Hepatocyte (in vitro differentiated cells): ENCODE results near the gene PIGN. TPM values are rescaled to one million over a fixed set of nuclear protein-coding genes. Genes with fewer than 3 reads are reported as not detected.

Source experiments
- DNase-seq: peaks from one replicate; pipeline ENCODE4 v3.0.0-alpha.2; 2016; ENCODE audit warnings: low spot score
- H2AFZ ChIP-seq: fragments of 200-600 bp; sonication (generic); 2 replicates; pipeline ENCODE4 v1.6.0; 2016; ENCODE audit warnings: antibody characterized with exemption, mild to moderate bottlenecking
- H3K27ac ChIP-seq: fragments of 200-600 bp; sonication (generic); 2 replicates; pipeline ENCODE4 v1.5.1; 2016; ENCODE audit warnings: mild to moderate bottlenecking
- H3K27me3 ChIP-seq: fragments of 200-600 bp; sonication (generic); 2 replicates; pipeline ENCODE4 v1.6.1; 2016
- H3K36me3 ChIP-seq: fragments of 200-600 bp; sonication (generic); replicated peaks from 2 replicates; pipeline ENCODE4 v1.5.1; 2016; ENCODE audit warnings: low read depth; ENCODE audit not compliant: insufficient read depth
- H3K4me1 ChIP-seq: fragments of 200-600 bp; sonication (generic); 2 replicates; pipeline ENCODE4 v1.5.1; 2016; ENCODE audit warnings: mild to moderate bottlenecking, moderate library complexity; ENCODE audit not compliant: insufficient read depth
- H3K4me2 ChIP-seq: fragments of 200-600 bp; sonication (generic); 2 replicates; pipeline ENCODE4 v1.6.0; 2016
- H3K4me3 ChIP-seq: fragments of 200-600 bp; sonication (generic); 2 replicates; pipeline ENCODE4 v1.5.1; 2016; ENCODE audit warnings: mild to moderate bottlenecking
- H3K79me2 ChIP-seq: fragments of 200-600 bp; sonication (generic); 2 replicates; pipeline ENCODE4 v1.6.0; 2017; ENCODE audit warnings: mild to moderate bottlenecking
- H3K9me2 ChIP-seq: fragments of 200-600 bp; sonication (generic); replicated peaks from 2 replicates; pipeline ENCODE4 v1.6.0; 2017; ENCODE audit warnings: mild to moderate bottlenecking; ENCODE audit not compliant: insufficient read depth
- H3K9me3 ChIP-seq: fragments of 200-600 bp; sonication (generic); 2 replicates; pipeline ENCODE4 v1.5.1; 2016; ENCODE audit warnings: low read depth, mild to moderate bottlenecking
- H4K20me1 ChIP-seq: fragments of 200-600 bp; sonication (generic); 2 replicates; pipeline ENCODE4 v1.6.0; 2016; ENCODE audit warnings: mild to moderate bottlenecking; ENCODE audit not compliant: insufficient read depth, poor library complexity, severe bottlenecking
- CTCF ChIP-seq: fragments of 200-600 bp; sonication (generic); IDR thresholded peaks from 2 replicates; pipeline ENCODE4 v1.5.1; 2016; ENCODE audit warnings: antibody characterized with exemption, mild to moderate bottlenecking; ENCODE audit not compliant: poor library complexity
- EZH2 ChIP-seq: fragments of 200-600 bp; sonication (generic); IDR thresholded peaks from 2 replicates; pipeline ENCODE4 v1.6.1; 2016; ENCODE audit warnings: antibody characterized with exemption, mild to moderate bottlenecking, borderline replicate concordance
- EZH2phosphoT487 ChIP-seq: fragments of 200-600 bp; sonication (generic); IDR thresholded peaks from one replicate; pipeline ENCODE4 v1.6.1; 2018; ENCODE audit warnings: antibody characterized with exemption, mild to moderate bottlenecking, low read depth, moderate library complexity; ENCODE audit not compliant: unreplicated experiment, severe bottlenecking
- WGBS: methylation state at CpG from one replicate; pipeline ENCODE4 v1.1.6; 2016; ENCODE audit warnings: low lambda C conversion rate; ENCODE audit errors: missing lambda C conversion rate; 5-methylcytosine and 5-hydroxymethylcytosine counted together
- polyA plus RNA-seq: library from polyadenylated mRNA; unstranded; fragments of >200 nt; fragmentation: Nextera tagmentation; extraction: Ambion mirVana; gene quantifications from 2 replicates; pipeline ENCODE4 v1.2.1, GENCODE V29; 2016
- total RNA-seq: library from RNA; depleted of rRNA; stranded (reverse); fragments of >200 nt; gene quantifications from 2 replicates; pipeline ENCODE4 v1.2.3, GENCODE V29; 2014

Gene PIGN
- total and polyA plus RNA-seq, 2 experiments from 2014 or later: 18.9 to 42.9 TPM

GRCh38 chr18:62118328-62118727 lies 68.5 kb downstream of the PIGN start:
- Histone ChIP-seq H3K27me3 (no peaks in the 10 kb centered on the region), H2AFZ (no peak overlapping the region), H3K79me2 (no peaks in the 10 kb centered on the region)

DNA sequence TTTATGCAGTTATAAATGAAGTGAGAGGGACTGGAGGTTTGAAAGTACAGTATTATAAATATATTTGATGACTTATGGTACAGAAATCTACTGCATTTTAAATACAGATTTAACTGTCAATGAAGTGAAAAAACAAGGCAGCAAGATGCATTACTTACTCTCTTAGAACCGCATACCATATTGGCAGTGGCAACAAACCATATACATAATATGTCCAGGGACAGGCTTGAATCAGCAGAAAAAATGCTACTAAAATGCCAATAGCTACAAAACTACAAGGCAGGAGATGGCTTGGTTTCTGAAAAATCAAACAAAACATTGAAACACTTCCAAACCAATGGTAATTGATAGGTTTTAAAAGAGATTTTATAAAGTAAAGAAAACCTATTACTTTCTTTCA lies 77.2 kb downstream of the PIGN start:
- Histone ChIP-seq H4K20me1 (no peaks in the 10 kb centered on the region), H3K36me3 (no peaks in the 10 kb centered on the region), H3K9me3 (no peaks in the 10 kb centered on the region), H3K9me2 (no peaks in the 10 kb centered on the region), H3K79me2 (no peaks in the 10 kb centered on the region), H2AFZ (no peak overlapping the region), H3K27ac (no peak overlapping the region), H3K4me1 (no peaks in the 10 kb centered on the region), H3K27me3 (no peaks in the 10 kb centered on the region), H3K4me3 (no peak overlapping the region), H3K4me2 (no peak overlapping the region)
- no peak for DNase-seq
- no peak for TF ChIP-seq EZH2phosphoT487
- no peak for TF ChIP-seq CTCF
- TF ChIP-seq EZH2: no peak
- 91% methylated on average over 1 of the region's 1 CpG for WGBS

More at GRCh38 chr18:62118328-62118727, 68.5 kb downstream of the PIGN start:
- H3K9me2 ChIP-seq: no peaks in the 10 kb centered on the region
- no peaks in the 10 kb centered on the region for H3K4me1 ChIP-seq
- H3K27ac ChIP-seq: no peak overlapping the region
- no peak overlapping the region for H3K4me3 ChIP-seq
- H3K9me3 ChIP-seq: no peaks in the 10 kb centered on the region
- DNase-seq: no peak
- no peak overlapping the region for H3K4me2 ChIP-seq
- H4K20me1 ChIP-seq: no peaks in the 10 kb centered on the region
- TF ChIP-seq EZH2: no peak
- no peak for TF ChIP-seq EZH2phosphoT487
- TF ChIP-seq CTCF: no peak
- no peaks in the 10 kb centered on the region for H3K36me3 ChIP-seq

DNA sequence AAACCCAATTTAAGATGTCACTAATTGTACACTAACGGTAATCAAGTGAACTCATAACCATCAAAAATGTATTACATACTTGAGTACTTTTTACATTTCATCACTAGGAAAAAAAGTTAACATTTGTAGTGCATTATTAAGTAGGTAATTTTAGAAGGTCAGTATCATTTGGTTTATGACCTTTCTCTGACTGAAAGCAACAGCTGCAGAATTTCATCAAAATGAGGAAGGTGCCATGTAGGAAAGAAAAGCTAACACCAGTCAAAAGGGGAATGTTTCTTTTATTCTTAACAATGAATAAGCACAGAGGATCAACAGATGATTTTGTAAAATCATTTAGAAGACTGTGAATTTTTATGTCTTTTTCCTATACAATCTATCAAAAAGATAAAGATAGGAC lies 79.0 kb downstream of the PIGN start:
- Histone ChIP-seq H3K4me2 (no peak overlapping the region), H3K4me1 (no peaks in the 10 kb centered on the region), H3K4me3 (no peak overlapping the region), H3K36me3 (no peaks in the 10 kb centered on the region), H3K79me2 (no peaks in the 10 kb centered on the region), H2AFZ (no peak overlapping the region), H3K9me3 (no peaks in the 10 kb centered on the region), H4K20me1 (no peaks in the 10 kb centered on the region), H3K27ac (no peak overlapping the region), H3K27me3 (no peaks in the 10 kb centered on the region), H3K9me2 (no peaks in the 10 kb centered on the region)
- no peak for DNase-seq
- WGBS: 91% methylated on average over 1 of the region's 1 CpG
- no peak for TF ChIP-seq EZH2
- no peak for TF ChIP-seq EZH2phosphoT487
- no peak for TF ChIP-seq CTCF

DNA sequence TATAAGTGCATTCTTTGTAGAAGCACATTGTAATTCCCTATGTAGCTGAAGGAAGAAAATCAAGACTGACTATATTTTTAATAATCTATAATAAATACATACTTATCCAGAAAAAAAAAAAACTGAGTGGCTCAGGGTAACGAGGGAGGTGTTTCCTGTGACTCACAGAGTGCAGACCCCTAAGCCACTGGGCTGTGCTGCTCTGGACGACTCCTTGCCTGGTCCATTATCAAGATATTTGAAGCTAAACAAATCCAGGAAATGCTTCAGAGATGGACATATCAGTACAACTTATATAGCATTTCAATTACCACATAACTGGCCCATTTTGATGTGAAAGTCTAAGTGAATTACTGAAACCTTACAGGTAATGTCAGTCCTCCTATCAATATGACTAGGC lies 80.6 kb downstream of the PIGN start:
- no peaks in the 10 kb centered on the region for H3K4me1 ChIP-seq
- no peaks in the 10 kb centered on the region for H3K36me3 ChIP-seq
- H3K9me2 ChIP-seq: no peaks in the 10 kb centered on the region
- WGBS: 61% methylated on average over 2 of the region's 2 CpGs
- no peak overlapping the region for H3K27ac ChIP-seq
- no peaks in the 10 kb centered on the region for H3K79me2 ChIP-seq
- no peaks in the 10 kb centered on the region for H4K20me1 ChIP-seq
- no peak overlapping the region for H2AFZ ChIP-seq
- no peaks in the 10 kb centered on the region for H3K27me3 ChIP-seq
- no peak for DNase-seq
- H3K9me3 ChIP-seq: no peaks in the 10 kb centered on the region
- H3K4me3 ChIP-seq: no peak overlapping the region
- TF ChIP-seq EZH2 (no peak), EZH2phosphoT487 (no peak), CTCF (no peak)
- H3K4me2 ChIP-seq: no peak overlapping the region
